Cortex of kidney (tissue), 1 donor: ENCODE results near the gene PTPN9.
A peak's percentile ranks its signal among the peaks of the same experiment; 100 is the strongest.
"Not testable (repeated sequence)": the region's sequence is repeated elsewhere in the genome, so short reads cannot be mapped to it uniquely, and the experiment has no call there.

ENCODE experiments used
- DNase-seq: peaks from one replicate; lab custom pipeline; 2025; lab: John Stamatoyannopoulos, UW

PTPN9 gene

DNA sequence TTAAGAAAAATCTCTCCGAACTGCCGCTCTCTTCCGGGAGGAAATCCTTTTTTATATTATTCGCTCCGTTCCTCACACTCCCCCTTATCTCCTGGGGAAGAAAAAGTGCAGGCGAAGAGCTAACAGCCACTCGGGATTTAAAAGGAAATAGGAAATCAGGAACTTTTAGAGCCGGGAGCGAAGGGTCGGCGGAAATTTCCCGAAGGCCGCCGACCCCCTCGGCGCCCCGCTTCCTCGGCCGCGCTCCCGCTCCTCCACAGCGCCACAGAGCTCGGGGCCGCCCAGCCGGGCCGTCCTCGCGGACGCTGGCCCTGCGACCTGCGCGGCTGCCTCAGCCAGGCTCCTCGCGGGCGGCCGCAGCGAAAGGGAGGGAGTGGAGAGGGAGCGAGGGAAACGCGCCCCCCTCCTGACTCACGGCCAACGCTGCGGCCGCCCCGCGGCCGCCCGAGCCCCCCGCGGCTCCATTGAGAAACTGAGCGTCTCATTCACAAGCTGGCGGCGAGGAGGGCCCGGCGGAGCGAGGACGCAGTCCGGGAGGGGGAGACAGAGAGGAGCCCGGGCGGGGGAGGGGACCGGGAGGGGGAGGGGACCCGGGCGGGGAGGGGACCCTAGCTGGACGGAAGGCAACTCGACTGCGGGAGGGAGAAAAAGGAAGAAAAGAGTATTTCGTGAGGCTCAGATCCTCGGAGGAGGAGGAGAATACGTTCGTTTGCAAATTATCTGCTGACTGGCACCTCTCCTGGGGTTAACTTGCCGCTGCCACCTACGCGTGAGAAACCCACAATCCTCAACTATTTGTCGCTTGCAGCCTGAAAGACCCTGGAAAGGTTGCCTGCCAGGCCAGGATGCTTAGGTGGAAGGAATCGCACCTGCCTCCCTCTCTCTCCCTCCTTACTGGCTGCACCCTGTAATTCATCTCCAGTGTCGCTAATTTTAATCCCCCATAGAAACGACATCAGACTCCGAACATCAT lies at the start of gene PTPN9:
PTPN9 (minus strand) TSS at position 368 of the 973 bp plus-strand sequence. CDS start 539 bp downstream, outside the sequence.
- no peak for DNase-seq

DNA sequence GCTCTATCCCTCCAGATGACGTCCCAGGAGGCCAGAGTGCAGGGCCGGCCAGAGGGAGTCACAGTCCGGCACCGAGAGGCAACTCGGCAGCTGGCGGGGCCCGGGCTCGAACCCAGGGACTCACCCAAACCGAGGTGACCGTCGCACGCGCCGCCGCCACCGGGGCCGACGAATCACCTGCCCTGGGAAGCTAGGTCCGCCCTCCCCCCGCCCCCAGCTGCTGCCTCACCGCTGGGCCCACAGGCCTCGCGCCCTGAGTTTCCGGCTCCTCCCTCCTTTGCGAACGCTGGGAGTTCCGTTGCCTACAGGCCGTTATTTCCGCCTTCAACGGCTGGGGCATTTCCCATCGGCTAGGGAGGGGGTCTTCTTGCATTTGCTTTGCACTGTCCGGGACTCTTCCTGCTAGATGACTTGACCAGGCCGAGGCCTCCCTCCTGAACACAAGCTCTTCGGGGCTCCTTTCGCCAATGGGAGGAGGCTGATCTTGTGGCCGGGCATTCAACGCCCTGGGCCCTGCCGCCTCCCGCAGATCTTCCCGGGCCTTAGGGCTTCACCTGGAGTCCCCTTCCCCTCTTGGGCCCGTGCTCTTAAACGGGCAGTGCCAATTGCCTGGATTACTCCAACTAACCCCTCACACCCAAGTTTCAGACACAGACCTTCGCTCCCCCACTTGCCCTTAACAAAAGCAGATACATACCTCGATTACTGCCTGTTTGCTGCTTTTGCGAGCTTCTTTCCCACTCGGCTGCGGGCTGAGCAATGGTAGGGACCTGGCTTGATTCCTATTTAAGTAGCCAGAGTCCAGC lies 46.6 kb upstream of the PTPN9 start, which contains the start of gene SNUPN:
SNUPN (minus strand) TSS at position 184 of the 806 bp plus-strand sequence. CDS start 4,674 bp downstream, outside the sequence.
- DNase-seq, result peak; percentile 68

DNA sequence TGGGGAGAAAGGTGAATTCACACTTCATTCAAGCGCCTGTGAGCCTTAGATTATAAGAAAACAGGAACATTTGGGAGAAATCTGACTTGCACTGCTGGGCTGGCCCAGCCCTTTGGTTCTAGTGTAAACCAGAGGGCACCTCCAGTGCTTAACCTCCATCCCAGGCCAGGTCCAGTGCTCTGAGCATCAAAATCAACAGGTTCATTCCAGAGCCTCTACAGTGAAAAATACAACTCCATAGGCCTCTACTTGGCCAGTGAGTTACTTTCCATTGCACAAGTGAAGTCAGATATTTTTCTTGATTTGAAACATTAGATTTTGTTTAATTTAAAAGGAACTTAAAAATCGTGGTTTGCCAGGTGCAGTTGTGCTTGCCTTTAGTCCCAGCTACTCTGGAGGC lies 43.4 kb upstream of the PTPN9 start:
- DNase-seq, result no peak

DNA sequence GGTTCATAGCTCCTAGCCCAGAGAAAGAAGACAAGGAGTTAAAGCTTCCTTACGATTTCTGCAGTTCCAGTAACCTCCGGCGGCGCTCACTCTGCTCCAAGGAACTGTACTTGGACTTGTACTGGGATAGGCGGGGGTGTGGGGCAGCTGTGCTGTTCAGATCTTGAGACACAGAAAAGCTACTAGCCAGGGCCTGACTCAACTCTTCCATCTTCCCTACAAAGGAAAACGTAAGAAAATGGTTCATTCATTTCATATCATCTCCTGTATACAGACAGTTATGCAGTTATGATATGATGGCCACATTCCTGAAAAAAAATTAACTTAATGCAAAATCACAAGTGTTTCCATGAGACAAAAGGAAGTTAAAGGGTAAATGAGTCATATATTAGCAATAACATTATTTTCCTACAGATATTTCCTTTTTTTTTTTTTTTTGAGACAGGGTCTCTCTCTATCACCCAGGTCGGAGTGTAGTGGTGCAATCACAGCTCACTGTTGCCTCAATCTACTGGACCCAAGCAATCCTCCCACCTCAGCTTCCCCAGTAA lies 41.8 kb upstream of the PTPN9 start:
- no peak for DNase-seq

DNA sequence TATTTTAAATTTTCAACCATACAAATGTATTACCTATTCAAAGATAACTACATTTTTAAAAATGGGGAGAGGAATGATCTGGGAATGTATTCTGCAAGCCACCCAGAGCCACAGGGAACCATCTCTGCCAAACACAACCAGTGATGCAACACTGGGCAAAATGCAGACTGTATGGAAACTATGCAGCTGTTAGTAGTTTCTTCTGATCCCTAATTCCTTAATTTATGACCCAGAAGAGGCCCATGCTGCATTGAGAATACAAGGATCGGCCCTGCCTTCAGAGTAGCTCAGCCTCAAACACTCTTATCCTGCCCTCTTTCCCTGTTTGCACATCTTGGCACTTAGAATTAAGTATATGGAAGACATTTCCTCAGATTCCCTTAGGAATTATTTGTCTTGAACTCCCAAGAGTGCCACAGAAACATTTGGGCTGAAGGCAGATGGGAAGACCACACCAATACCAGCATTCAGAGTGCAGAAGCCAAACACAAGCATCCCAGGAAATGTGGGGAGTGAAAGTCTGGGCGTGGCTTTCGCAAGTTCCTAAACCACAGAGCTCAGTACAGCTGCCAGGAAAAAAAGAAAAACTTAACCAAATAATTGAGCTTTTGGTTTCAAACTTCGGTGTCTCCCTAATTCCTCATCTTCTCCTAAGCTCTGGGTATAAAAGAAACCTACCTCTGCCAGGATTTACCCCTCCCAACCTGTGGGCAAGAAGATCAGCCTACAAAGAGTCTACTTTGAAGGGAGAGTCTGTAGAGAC lies 41.1 kb upstream of the PTPN9 start:
- no peak for DNase-seq

DNA sequence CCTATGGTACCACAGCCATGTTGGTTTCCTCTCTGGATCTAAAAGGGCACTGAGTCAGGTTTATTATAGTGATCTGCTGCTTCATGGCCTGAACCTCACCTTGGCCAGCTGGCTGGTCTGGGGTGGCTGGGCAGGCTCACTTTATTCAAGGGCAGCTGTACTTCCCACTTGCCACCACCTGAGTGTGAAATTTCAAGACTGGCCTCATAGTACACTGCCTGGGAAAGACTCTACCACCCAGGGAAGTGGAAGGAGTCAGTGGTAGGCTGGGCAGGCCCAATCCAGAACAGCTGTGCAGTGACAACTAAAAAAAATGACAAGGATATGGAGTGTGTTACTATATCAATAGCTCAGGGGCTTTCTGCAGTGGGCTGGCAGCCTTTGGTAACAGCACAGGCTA lies 37.7 kb upstream of the PTPN9 start:
- DNase-seq, result no peak

DNA sequence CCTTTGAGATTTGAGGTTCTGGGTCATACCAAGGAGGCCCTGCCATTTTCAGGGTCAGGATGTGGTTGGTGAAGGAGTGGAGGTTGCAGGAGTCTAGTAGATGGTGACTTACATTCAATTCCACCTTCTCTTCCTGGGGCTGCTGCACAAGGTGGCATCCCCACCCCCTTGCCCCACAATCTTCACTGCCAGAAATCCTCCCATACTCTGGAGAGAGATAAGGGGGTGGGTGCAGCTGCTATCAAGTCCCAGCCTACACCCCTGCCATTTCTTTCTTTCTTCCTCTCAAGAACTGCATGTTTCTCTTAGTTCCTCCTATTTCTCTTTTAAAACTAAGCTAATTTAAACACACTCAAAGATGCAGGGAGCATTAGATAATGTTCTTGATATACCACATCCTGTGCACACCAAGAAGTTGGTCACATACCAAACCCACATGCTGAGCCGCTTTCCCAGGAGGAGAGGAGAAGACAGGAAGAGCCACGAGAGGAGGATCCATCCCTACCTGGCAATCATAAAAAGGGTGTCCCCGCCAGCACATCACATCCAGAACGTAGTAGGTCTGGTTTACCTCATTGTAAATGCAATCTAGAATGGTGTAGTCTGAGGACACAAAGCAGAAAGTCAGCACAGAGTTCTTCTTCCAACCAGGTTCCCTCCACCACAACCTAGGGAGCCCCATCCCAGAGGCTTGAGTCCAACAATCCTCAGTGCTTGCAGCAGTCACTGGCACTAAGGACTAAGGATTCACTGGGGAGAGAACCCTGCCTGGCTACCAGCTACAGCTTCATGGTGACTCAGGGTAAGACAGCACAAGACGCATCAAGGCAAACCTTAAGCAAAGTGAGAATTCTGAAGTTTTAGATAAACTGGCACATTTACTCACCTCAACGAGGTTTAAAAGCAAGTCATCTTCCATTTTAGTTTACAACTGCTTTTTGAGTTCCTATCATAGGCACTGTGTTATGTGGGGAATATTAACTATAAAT lies 27.9 kb upstream of the PTPN9 start:
- no peak for DNase-seq

DNA sequence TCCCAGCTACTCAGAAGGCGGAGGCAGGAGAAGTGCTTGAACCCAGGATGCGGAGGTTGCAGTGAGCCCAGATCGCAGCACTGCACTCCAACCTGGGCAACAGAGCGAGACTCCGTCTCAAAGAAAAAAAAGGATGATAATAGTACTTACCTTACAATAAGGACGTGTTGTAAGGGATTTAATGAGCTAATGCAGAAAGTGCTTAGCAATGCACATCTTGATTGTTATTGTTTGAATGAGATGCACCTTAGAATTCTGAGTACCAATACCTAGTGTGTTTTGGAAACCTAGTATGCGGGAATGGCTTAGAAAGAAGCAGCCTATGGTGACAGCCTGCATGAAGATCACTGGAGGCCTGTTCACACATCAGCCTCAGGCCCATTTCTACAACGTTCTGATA lies 26.9 kb upstream of the PTPN9 start:
- no peak for DNase-seq

DNA sequence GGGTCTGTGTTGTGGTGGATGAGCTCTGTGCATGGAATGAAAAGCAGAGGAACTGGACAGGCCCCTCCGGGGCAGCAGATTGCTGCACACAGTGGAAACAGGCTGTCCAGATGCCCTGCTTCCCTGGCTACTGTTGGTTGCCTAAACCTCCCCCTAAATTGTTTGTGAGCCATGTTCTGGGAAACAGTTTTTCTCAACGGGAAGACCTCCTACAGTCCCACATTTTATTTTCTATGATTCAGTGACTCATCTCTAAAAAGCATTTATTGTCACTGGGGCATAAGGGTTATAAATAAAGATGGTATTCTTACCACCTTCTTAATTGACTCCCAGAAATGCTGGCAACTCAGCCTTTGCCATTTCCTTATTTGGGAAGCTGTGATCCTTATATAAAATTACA lies 20.3 kb upstream of the PTPN9 start:
- no peak for DNase-seq

DNA sequence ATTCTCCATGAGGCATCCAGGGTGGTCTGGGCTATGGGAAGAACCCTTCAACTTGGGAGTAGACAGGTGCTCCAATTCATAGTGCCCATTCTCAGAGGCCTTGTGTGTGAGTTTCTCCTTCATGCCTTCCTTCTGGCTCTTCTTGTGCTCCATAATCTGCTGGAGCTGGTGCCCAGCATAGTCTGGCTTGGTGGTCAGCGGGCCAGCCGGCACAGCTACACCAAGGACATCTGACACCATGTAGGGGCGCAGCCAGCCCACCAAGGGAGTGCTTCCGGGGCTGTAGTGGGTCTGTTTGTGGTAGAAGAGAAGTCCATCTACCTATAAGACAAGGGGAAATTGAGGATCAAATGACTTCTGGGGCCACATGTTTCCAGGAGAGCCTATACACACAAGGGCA lies 19.2 kb upstream of the PTPN9 start:
- DNase-seq, result no peak

DNA sequence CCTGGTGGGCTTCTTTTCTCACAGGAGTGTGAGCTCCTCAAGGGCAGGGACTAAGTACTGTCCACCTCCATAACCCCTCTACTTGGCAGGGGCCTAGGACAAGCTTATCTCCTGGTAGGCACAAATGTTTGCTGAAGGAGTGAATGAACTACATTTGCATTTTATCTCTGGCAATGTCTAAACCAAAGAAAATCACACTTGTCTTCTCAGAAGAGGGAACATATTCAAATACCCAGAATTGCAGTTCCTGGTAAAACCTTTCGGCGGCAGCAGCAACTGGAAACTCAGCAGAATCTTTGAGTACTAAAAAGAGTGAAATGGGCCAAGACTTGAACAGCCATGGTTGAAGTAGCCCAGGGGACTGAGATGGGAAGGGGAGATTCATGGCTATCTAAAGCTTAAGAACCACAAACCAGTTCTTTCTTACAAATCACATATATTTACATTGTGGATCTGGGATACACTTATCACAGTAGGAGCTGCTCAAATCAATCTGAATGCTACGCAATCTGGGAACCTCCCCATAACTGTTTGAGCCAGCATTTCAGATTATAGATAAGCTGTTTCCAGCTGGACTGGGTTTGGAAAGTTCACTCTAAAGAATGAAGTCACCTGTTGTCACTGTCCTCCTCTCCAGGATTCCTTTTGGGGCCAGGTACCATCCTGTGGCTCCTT lies 18.7 kb upstream of the PTPN9 start:
- DNase-seq, result no peak

DNA sequence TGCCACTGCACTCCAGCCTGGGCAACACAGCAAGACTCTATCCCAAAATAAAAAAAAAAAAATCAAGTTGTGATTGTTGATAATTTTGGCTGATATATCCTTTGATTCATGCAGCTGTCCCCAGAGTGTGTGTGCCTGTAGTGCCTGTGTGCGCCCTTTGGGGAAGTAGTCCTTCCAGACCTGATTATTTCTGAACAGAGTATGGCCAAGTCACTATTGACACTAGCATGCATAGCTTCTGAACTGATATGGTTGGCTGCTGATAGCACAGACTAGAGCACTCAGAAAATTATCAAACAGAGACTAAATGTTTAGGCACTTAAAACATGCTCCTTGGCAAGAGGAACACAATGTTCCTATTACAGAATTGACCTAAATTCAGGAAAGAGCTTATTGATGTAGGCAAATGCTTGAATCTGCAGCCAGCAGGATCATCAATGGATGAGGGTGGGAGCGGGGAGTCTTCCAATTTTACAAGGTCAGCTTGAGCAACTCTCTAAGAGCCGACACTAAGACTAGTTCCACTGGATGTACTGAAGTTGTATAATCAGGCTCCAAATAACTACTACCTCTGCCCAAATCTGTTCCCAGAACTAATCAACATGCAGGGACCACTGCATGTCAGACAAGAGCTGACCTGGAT lies 17.7 kb upstream of the PTPN9 start:
- no peak for DNase-seq

DNA sequence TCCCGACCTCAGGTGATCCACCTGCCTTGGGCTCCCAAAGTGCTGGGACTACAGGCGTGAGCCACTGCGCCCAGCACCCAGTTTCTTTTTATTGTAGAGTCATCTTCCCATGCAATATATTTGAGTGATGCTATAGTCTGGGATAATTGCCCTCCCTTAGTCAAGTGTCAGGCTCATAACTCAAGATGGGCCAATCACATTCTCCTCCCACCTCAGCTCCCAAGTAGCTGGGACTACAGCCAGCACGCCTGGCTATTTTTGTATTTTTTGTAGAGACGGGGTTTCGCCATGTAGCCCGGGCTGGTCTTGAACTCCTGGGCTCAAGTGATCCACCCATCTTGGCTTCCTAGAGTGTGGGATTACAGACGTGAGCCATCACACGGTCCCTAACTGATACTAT lies 15.2 kb upstream of the PTPN9 start:
- DNase-seq, result no peak

DNA sequence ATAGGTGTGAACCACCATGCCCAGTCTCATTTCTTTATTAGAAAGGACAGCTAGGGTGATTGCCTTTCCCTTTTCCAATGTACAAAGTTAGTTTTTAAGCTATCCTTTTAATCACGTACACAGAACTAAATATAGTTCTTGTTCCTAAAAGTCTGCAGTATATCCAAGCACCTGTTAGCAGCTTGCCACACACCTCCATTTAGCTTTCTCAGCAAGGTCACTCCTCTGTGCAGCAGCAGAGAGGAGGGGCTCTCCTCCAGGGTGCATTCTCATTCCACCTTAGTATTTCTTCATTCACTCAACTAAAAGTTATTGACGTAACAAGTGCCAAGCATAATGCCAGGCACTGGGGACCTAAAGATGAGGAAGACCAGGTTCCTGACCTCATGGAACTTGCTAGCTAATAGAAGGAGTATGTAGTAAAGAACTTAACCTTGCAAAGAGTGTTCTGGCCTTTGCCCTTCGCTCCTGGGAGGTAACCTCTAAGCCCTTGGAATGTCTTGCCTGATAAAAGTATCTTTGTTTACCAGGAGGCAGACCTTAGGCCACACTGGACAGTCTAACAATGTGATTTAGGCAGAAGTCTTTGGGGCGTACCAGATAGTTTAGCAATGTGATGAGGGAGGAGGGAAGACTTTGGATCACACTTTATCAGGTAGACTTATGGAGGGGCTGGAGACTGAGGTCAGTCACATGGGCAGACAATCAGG lies 12.7 kb upstream of the PTPN9 start:
- no peak for DNase-seq

DNA sequence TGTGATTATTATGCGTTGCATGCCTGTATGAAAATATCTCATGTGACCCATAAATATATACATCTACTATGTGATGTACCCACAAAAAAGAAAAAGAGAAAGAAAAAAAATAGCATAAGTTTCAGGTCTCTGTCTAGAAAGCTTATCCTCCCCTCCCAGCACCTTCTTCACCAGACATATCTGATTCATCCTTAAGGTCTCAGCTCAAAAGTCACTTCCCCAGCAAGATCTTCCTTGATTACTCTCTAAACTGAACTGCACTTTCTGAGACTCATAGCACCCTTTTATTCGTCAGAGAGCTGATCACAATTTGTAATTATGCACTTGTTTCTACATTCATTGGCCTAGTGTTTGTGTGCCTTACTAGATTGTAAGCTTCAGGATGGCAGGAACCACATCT lies 11.1 kb upstream of the PTPN9 start:
- no peak for DNase-seq

DNA sequence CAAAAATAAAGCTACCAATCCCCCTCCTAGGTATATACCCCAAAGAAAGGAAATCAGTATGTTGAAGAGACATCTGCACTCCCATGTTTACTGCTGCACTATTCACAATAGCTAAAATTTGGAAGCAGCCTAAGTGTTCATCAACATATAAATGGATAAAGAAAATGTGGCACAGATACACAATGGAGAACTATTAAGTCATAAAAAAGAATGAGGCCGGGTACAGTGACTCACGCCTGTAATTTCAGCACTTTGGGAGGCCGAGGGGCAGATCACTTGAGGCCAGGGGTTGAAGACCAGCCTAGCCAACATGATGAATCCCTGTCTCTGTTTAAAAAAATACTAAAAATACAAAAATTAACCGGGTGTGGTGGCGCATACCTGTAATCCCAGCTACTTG lies 10.0 kb upstream of the PTPN9 start:
- DNase-seq, result no peak

DNA sequence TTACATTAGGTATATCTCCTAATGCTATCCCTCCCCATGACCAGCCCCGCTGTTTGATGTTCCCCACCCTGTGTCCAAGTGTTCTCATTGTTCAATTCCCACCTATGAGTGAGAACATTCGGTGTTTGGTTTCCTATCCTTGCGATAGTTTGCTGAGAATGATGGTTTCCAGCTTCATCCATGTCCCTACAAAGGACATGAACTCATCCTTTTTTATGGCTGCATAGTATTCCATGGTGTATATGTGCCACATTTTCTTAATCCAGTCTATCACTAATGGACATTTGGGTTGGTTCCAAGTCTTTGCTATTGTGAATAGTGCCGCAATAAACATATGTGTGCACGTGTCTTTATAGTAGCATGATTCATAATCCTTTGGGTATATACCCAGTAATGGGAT lies 7.3 kb upstream of the PTPN9 start:
- DNase-seq, result not testable (repeated sequence)

DNA sequence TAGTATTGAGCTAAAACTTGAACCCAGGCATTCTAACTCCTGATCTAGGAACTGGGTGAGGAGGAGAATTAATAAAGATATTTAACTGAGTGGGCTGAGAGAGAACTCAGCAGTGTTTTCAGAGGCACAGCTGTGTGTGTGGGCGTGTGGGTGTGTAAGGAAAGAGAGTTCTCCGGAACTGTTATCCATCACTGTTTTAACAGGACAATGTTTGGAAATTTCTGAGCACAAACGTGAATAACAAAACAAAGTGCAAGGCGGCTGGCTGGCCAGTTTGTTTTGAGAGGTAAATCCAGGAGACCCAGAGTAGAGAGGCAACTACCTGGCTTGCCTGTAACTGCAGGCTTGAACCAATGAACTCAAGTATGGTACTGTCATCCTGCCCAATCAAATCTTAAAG lies 5.0 kb upstream of the PTPN9 start:
- no peak for DNase-seq

DNA sequence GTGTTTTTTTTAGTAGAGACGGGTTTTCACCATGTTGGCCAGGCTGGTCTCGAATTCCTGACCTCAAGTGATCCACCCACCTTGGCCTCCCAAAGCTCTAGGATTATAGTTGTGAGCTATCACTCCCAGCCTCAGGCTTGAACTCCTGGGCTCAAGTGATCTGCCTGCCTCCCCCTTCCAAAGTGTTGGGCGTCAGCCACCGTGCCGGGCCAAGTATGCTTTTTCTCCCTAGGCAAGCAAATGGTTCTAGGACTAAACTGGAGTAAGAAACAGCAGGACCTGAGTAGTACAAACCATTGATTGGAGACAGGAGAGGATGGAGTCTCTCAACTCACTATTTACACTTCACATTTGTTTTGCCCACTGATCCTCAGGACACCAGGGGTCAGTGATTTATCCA lies 4.6 kb upstream of the PTPN9 start:
- no peak for DNase-seq
